Large intestine (tissue), 3 donors: ENCODE data around the gene CUL9. TPM values are rescaled to one million over a fixed set of nuclear protein-coding genes. Genes with fewer than 3 reads are reported as not detected.

Experiments used
- DNase-seq, 2 donors: peaks; one replicate each; pipeline versions ENCODE4 v3.0.0 to v3.0.0-alpha.2; 2013
- H3K27ac ChIP-seq: one replicate; pipeline ENCODE4 v1.5.1; 2013; ENCODE audit warnings: low read length
- H3K27me3 ChIP-seq: 2 replicates; pipeline ENCODE4 v1.6.1; 2013; ENCODE audit warnings: low read length; ENCODE audit not compliant: control insufficient read depth, insufficient read depth
- H3K36me3 ChIP-seq: 2 replicates; pipeline ENCODE4 v1.6.1; 2013; ENCODE audit warnings: low read length; ENCODE audit not compliant: control insufficient read depth, insufficient read depth
- H3K4me1 ChIP-seq: one replicate; pipeline ENCODE4 v1.6.1; 2013; ENCODE audit warnings: low read length; ENCODE audit not compliant: control insufficient read depth, insufficient read depth
- H3K4me3 ChIP-seq: one replicate; pipeline ENCODE4 v1.5.1; 2013; ENCODE audit warnings: low read length
- H3K9me3 ChIP-seq: one replicate; pipeline ENCODE4 v1.6.1; 2013; ENCODE audit warnings: mild to moderate bottlenecking, low read depth, low read length, moderate library complexity; ENCODE audit not compliant: control insufficient read depth
- WGBS: methylation state at CpG from one replicate; pipeline ENCODE4 v1.1.5; 2013; ENCODE audit warnings: low lambda C conversion rate; ENCODE audit not compliant: insufficient coverage; 5-methylcytosine and 5-hydroxymethylcytosine counted together
- polyA plus RNA-seq: library from polyadenylated mRNA; unstranded; fragments of 120-200 nt; gene quantifications from one replicate; pipeline ENCODE4 v1.2.1, GENCODE V29; 2013

CUL9 gene
- polyA plus RNA-seq, 1 donor: 42.5 TPM

- H3K27me3 ChIP-seq: peaks cover 64% of the 10 kb centered on the region
Observed at GRCh38 chr6:43243664-43244321, 61.8 kb downstream of the CUL9 start.

GRCh38 chr6:43246301-43247113 is 64.5 kb downstream of the CUL9 start:
- Histone ChIP-seq H3K9me3 (no peaks in the 10 kb centered on the region), H3K27me3 (peaks cover 67% of the 10 kb centered on the region), H3K27ac (no peak overlapping the region), H3K36me3 (no peaks in the 10 kb centered on the region), H3K4me1 (peaks cover 14% of the 10 kb centered on the region), H3K4me3 (peak overlapping the region; percentile 45)
- DNase-seq: no peak
- WGBS: no CpG with 5 or more reads among the region's 27 CpGs

More at GRCh38 chr6:43243664-43244321, 61.8 kb downstream of the CUL9 start:
- WGBS: 40% methylated on average over 1 of the region's 37 CpGs
- Histone ChIP-seq H3K36me3 (no peaks in the 10 kb centered on the region), H3K4me1 (peaks cover 10% of the 10 kb centered on the region), H3K9me3 (no peaks in the 10 kb centered on the region), H3K4me3 (peak overlapping the region; percentile 10), H3K27ac (no peak overlapping the region)
- DNase-seq: no peak

- H3K4me1 ChIP-seq: peaks cover 15% of the 10 kb centered on the region
- H3K27ac ChIP-seq: no peak overlapping the region
- H3K27me3 ChIP-seq: peaks cover 65% of the 10 kb centered on the region
- H3K9me3 ChIP-seq: no peaks in the 10 kb centered on the region
- DNase-seq: peak; percentile 65 to 85
- no peaks in the 10 kb centered on the region for H3K36me3 ChIP-seq
- no CpG with 5 or more reads among the region's 46 CpGs for WGBS
- H3K4me3 ChIP-seq: peak overlapping the region; percentile 45
Observed at GRCh38 chr6:43247114-43247999, 65.4 kb downstream of the CUL9 start.

- Histone ChIP-seq H3K9me3 (no peaks in the 10 kb centered on the region), H3K27me3 (peaks cover 64% of the 10 kb centered on the region), H3K4me3 (no peak overlapping the region), H3K36me3 (no peaks in the 10 kb centered on the region), H3K4me1 (peaks cover 15% of the 10 kb centered on the region), H3K27ac (no peak overlapping the region)
- WGBS: no CpG with 5 or more reads among the region's 3 CpGs
- no peak for DNase-seq
Observed at GRCh38 chr6:43248101-43248500, 66.1 kb downstream of the CUL9 start.

GRCh38 chr6:43248791-43249190 is 66.8 kb downstream of the CUL9 start:
- H3K9me3 ChIP-seq: no peaks in the 10 kb centered on the region
- no peak overlapping the region for H3K27ac ChIP-seq
- H3K36me3 ChIP-seq: no peaks in the 10 kb centered on the region
- no peak for DNase-seq
- peaks cover 61% of the 10 kb centered on the region for H3K27me3 ChIP-seq
- peaks cover 15% of the 10 kb centered on the region for H3K4me1 ChIP-seq
- H3K4me3 ChIP-seq: no peak overlapping the region

- peaks cover 41% of the 10 kb centered on the region for H3K27me3 ChIP-seq
- peak in 1 of 2 donors; percentile 54 for DNase-seq
- WGBS: no CpG with 5 or more reads among the region's 8 CpGs
- no peak overlapping the region for H3K4me3 ChIP-seq
- H3K9me3 ChIP-seq: no peaks in the 10 kb centered on the region
- no peak overlapping the region for H3K27ac ChIP-seq
- H3K36me3 ChIP-seq: no peaks in the 10 kb centered on the region
- peaks cover 15% of the 10 kb centered on the region for H3K4me1 ChIP-seq
Observed at GRCh38 chr6:43250992-43251373, 69.0 kb downstream of the CUL9 start.

- H3K4me1 ChIP-seq: peaks cover 5% of the 10 kb centered on the region
- WGBS: no CpG with 5 or more reads among the region's 11 CpGs
- H3K27ac ChIP-seq: no peak overlapping the region
- no peak for DNase-seq
- H3K36me3 ChIP-seq: no peaks in the 10 kb centered on the region
- H3K27me3 ChIP-seq: peaks cover 29% of the 10 kb centered on the region
- H3K9me3 ChIP-seq: no peaks in the 10 kb centered on the region
- H3K4me3 ChIP-seq: no peak overlapping the region
Observed at GRCh38 chr6:43253401-43253800, 71.4 kb downstream of the CUL9 start.

GRCh38 chr6:43254138-43254817 is 72.3 kb downstream of the CUL9 start:
- Histone ChIP-seq H3K36me3 (no peaks in the 10 kb centered on the region), H3K27me3 (peaks cover 26% of the 10 kb centered on the region), H3K27ac (no peak overlapping the region), H3K4me3 (no peak overlapping the region), H3K9me3 (no peaks in the 10 kb centered on the region), H3K4me1 (peaks cover 5% of the 10 kb centered on the region)
- DNase-seq: no peak
- no CpG with 5 or more reads among the region's 15 CpGs for WGBS

GRCh38 chr6:43254846-43255245 is 72.8 kb downstream of the CUL9 start:
- H3K27me3 ChIP-seq: peaks cover 26% of the 10 kb centered on the region
- WGBS: no CpG with 5 or more reads among the region's 11 CpGs

More at GRCh38 chr6:43254846-43255245, 72.8 kb downstream of the CUL9 start:
- Histone ChIP-seq H3K36me3 (no peaks in the 10 kb centered on the region), H3K27ac (no peak overlapping the region), H3K4me1 (peaks cover 5% of the 10 kb centered on the region), H3K4me3 (no peak overlapping the region), H3K9me3 (no peaks in the 10 kb centered on the region)
- no peak for DNase-seq
